HS-27A (cell line): Measurements from ENCODE around the gene SSTR5.

ENCODE experiments used
- DNase-seq: peaks from one replicate; pipeline ENCODE4 v3.0.0-alpha.2; 2012; ENCODE audit warnings: low read depth, missing footprints

The SSTR5 gene

GRCh38 chr16:1039762-1040161 lies 32.8 kb upstream of the SSTR5 start:
- DNase-seq, result no peak

GRCh38 chr16:1040346-1040745 lies 32.2 kb upstream of the SSTR5 start:
- no peak for DNase-seq

GRCh38 chr16:1042049-1042744 lies 30.4 kb upstream of the SSTR5 start:
- no peak for DNase-seq

GRCh38 chr16:1042866-1043265 lies 29.7 kb upstream of the SSTR5 start:
- no peak for DNase-seq

GRCh38 chr16:1043881-1044451 lies 28.6 kb upstream of the SSTR5 start:
- DNase-seq, result no peak

GRCh38 chr16:1044460-1045309 lies 27.9 kb upstream of the SSTR5 start:
- no peak for DNase-seq

- DNase-seq, result no peak
Observed at GRCh38 chr16:1045310-1045992, 27.1 kb upstream of the SSTR5 start.

GRCh38 chr16:1045993-1046911 lies 26.3 kb upstream of the SSTR5 start:
- DNase-seq, result no peak

GRCh38 chr16:1047123-1047522 lies 25.4 kb upstream of the SSTR5 start:
- DNase-seq, result no peak

- DNase-seq, result no peak
Observed at GRCh38 chr16:1047801-1048200, 24.7 kb upstream of the SSTR5 start.

- DNase-seq, result no peak
Observed at GRCh38 chr16:1048442-1049112, 24.0 kb upstream of the SSTR5 start.

- DNase-seq, result no peak
Observed at GRCh38 chr16:1049113-1049975, 23.2 kb upstream of the SSTR5 start.

- no peak for DNase-seq
Observed at GRCh38 chr16:1049976-1050247, 22.6 kb upstream of the SSTR5 start.

GRCh38 chr16:1050516-1050915 lies 22.0 kb upstream of the SSTR5 start:
- DNase-seq, result no peak

- DNase-seq, result no peak
Observed at GRCh38 chr16:1050921-1051320, 21.6 kb upstream of the SSTR5 start.

- DNase-seq, result no peak
Observed at GRCh38 chr16:1051446-1051845, 21.1 kb upstream of the SSTR5 start.

- DNase-seq, result no peak
Observed at GRCh38 chr16:1052721-1053120, 19.8 kb upstream of the SSTR5 start.

GRCh38 chr16:1053121-1053521 lies 19.4 kb upstream of the SSTR5 start:
- DNase-seq, result no peak

GRCh38 chr16:1053700-1054368 lies 18.7 kb upstream of the SSTR5 start:
- no peak for DNase-seq
